Measurements from ENCODE around the gene SLIT3. TPM values are rescaled to one million over a fixed set of nuclear protein-coding genes. Genes with fewer than 3 reads are reported as not detected.

Gene SLIT3
- total and polyA plus RNA-seq, 2 donors (not counting 3 experiments of a cell fraction or from before 2014, with no cell fraction given), result 0.90 to 1.0 TPM

- no peak overlapping the region for H3K4me2 ChIP-seq (ENCODE audit: insufficient read depth, low read length)
- no peak overlapping the region for H3K4me3 ChIP-seq (replicated peaks in 1 of 3; ENCODE audit: insufficient read depth in 1 of 3, low read depth in 1 of 3, low read length in 3 of 3)
- peaks cover 2 to 12% of the 10 kb centered on the region in 2 experiments for H3K27me3 ChIP-seq (ENCODE audit: control insufficient read depth in 2 of 2, insufficient read depth in 2 of 2, low read length in 2 of 2)
- no peak for TF ChIP-seq EZH2 (IDR thresholded peaks at IDR 0.05; ENCODE audit: borderline replicate concordance, low read depth, low read length, severe bottlenecking)
- no peak for TF ChIP-seq POLR2AphosphoS5 (IDR thresholded peaks at IDR 0.05; ENCODE audit: insufficient read depth, low read depth, low read length)
- no peak for TF ChIP-seq MAX (IDR thresholded peaks at IDR 0.05; ENCODE audit: insufficient read depth, insufficient read length)
- no peak for TF ChIP-seq MYC (IDR thresholded peaks at IDR 0.05; ENCODE audit: low read depth, low read length)
- TF ChIP-seq JUN (IDR thresholded peaks at IDR 0.05; ENCODE audit: borderline replicate concordance, insufficient read depth, insufficient read length, low read depth), result no peak
- TF ChIP-seq CTCF (IDR thresholded peaks at IDR 0.05; ENCODE audit: extremely low read depth in 1 of 2, insufficient read depth in 1 of 2, low read depth in 1 of 2, low read length in 2 of 2), result no peak
- no peak for TF ChIP-seq POLR2A (IDR thresholded peaks at IDR 0.05; ENCODE audit: low read depth, low read length)
- no peak for TF ChIP-seq FOS (IDR thresholded peaks at IDR 0.05; ENCODE audit: borderline replicate concordance, insufficient read depth, low read length)
- TF ChIP-seq GATA2 (IDR thresholded peaks at IDR 0.05; ENCODE audit: insufficient read depth, insufficient read length, low read depth, low read length), result no peak
- no peaks in the 10 kb centered on the region for H3K4me1 ChIP-seq (ENCODE audit: control insufficient read depth, extremely low read depth, insufficient read depth, low read length)
- no peaks in the 10 kb centered on the region for H4K20me1 ChIP-seq (replicated peaks; ENCODE audit: control insufficient read depth, extremely low read depth, insufficient read depth, low read length)
- FAIRE-seq, result no peak
- BruUV-seq (replicated peaks), result no TSS peak
- dilution Hi-C loops (cut with MboI; ENCODE audit: extremely low pct_ligation_motif_present, low sequenced_read_pairs), result no loop called here
- CTCF ChIA-PET, result no interaction called here
- H3K27ac ChIP-seq (ENCODE audit: insufficient read depth, low read depth, low read length), result no peak overlapping the region
- H3K79me2 ChIP-seq (ENCODE audit: control insufficient read depth, insufficient read depth, low read length), result no peaks in the 10 kb centered on the region
- intact Hi-C loops (cut with micrococcal nuclease), result no loop called here
- H3K9ac ChIP-seq (replicated peaks; ENCODE audit: extremely low read depth, insufficient read depth, low read length), result no peak overlapping the region
- H3K36me3 ChIP-seq (ENCODE audit: control insufficient read depth in 2 of 2, extremely low read depth in 1 of 2, insufficient read depth in 2 of 2, low read length in 2 of 2), result no peaks in the 10 kb centered on the region
- H2AFZ ChIP-seq (ENCODE audit: low read depth, low read length), result no peak overlapping the region
- no peak for DNase-seq (ENCODE audit: low read depth, low spot score)
- POLR2A ChIA-PET, result no interaction called here
- H3K9me3 ChIP-seq (replicated peaks; ENCODE audit: control insufficient read depth, insufficient read depth, low read length), result no peaks in the 10 kb centered on the region
- H3K9me1 ChIP-seq (replicated peaks; ENCODE audit: control insufficient read depth, extremely low read depth, insufficient read depth, low read length), result no peaks in the 10 kb centered on the region
Observed at GRCh38 chr5:169341556-169341955, 40.6 kb upstream of the SLIT3 start.
